ENCODE measurements around the gene UBR4. TPM values are rescaled to one million over a fixed set of nuclear protein-coding genes. Genes with fewer than 3 reads are reported as not detected.

The UBR4 gene
- total RNA-seq, 1 experiment from 2014 or later: 107 TPM

- ChIA-PET POLR2A (no interaction called here), RAD21 (ENCODE audit: low non-redundant PET in 1 of 2, low total read pairs in 2 of 2, uncharacterized antibody in 2 of 2, unreplicated experiment in 2 of 2) (no interaction called here), CTCF (interaction anchor here (1.6 kb wide), 1 partner anchor 207 kb away, joined by 6 read pairs; no protein-coding TSS in a partner anchor)
- Histone ChIP-seq H3K9me3 (ENCODE audit: control insufficient read depth in 1 of 2, insufficient read depth in 1 of 2, low read depth in 1 of 2, low read length in 2 of 2) (no peaks in the 10 kb centered on the region), H3K4me2 (ENCODE audit: low read length) (no peak overlapping the region), H3K4me3 (replicated peaks in 1 of 2; ENCODE audit: low read depth in 1 of 2, low read length in 2 of 2) (no peak overlapping the region), H3K9ac (ENCODE audit: low read length) (no peak overlapping the region), H3K27ac (ENCODE audit: low read depth, low read length) (no peak overlapping the region), H2AFZ (ENCODE audit: low read depth, low read length, poor library complexity, severe bottlenecking) (no peak overlapping the region), H3K9me2 (ENCODE audit: insufficient read depth) (no peaks in the 10 kb centered on the region), H4K20me1 (ENCODE audit: insufficient read depth) (no peaks in the 10 kb centered on the region), H3K79me2 (ENCODE audit: insufficient read depth, low read length) (no peaks in the 10 kb centered on the region), H3K27me3 (ENCODE audit: insufficient read depth, low read length) (no peaks in the 10 kb centered on the region), H3K4me1 (ENCODE audit: control insufficient read depth in 1 of 2, insufficient read depth in 2 of 2, low read length in 2 of 2) (no peaks in the 10 kb centered on the region), H3K36me3 (ENCODE audit: control insufficient read depth in 1 of 2, insufficient read depth in 2 of 2, low read length in 2 of 2) (peaks cover 66 to 83% of the 10 kb centered on the region in 2 experiments)
- intact Hi-C loops (cut with micrococcal nuclease): no loop called here
- no TSS peak for BruUV-seq (replicated peaks)
- DNase-seq (ENCODE audit: low read depth, low spot score): no peak
- ATAC-seq: no peak
- TF ChIP-seq EZH2phosphoT487 (IDR thresholded peaks at IDR 0.05; ENCODE audit: borderline replicate concordance): no peak
- no peak for TF ChIP-seq EZH2 (IDR thresholded peaks at IDR 0.05)
- TF ChIP-seq ATF3 (IDR thresholded peaks at IDR 0.05): no peak
- no peak for TF ChIP-seq RAD21 (IDR thresholded peaks at IDR 0.05; ENCODE audit: low read depth)
Measured at GRCh38 chr1:19091196-19091953, 118.7 kb downstream of the UBR4 start.

- Histone ChIP-seq H3K27ac (ENCODE audit: low read depth, low read length) (no peak overlapping the region), H3K79me2 (ENCODE audit: insufficient read depth, low read length) (no peaks in the 10 kb centered on the region), H3K9me3 (ENCODE audit: control insufficient read depth in 1 of 2, insufficient read depth in 1 of 2, low read depth in 1 of 2, low read length in 2 of 2) (no peaks in the 10 kb centered on the region), H3K4me3 (replicated peaks in 1 of 2; ENCODE audit: low read depth in 1 of 2, low read length in 2 of 2) (no peak overlapping the region), H3K9me2 (ENCODE audit: insufficient read depth) (no peaks in the 10 kb centered on the region), H3K4me1 (ENCODE audit: control insufficient read depth in 1 of 2, insufficient read depth in 2 of 2, low read length in 2 of 2) (no peaks in the 10 kb centered on the region), H3K9ac (ENCODE audit: low read length) (no peak overlapping the region), H2AFZ (ENCODE audit: low read depth, low read length, poor library complexity, severe bottlenecking) (no peak overlapping the region), H3K27me3 (ENCODE audit: insufficient read depth, low read length) (no peaks in the 10 kb centered on the region), H3K36me3 (ENCODE audit: control insufficient read depth in 1 of 2, insufficient read depth in 2 of 2, low read length in 2 of 2) (peaks cover 59 to 75% of the 10 kb centered on the region in 2 experiments), H4K20me1 (ENCODE audit: insufficient read depth) (no peaks in the 10 kb centered on the region), H3K4me2 (ENCODE audit: low read length) (no peak overlapping the region)
- ChIA-PET POLR2A (no interaction called here), RAD21 (ENCODE audit: low non-redundant PET in 1 of 2, low total read pairs in 2 of 2, uncharacterized antibody in 2 of 2, unreplicated experiment in 2 of 2) (no interaction called here), CTCF (interaction anchor here (0.8 kb wide), 1 partner anchor 187 kb away, joined by 3 read pairs; the partner anchor contains the start of gene ALDH4A1)
- no peak for DNase-seq (ENCODE audit: low read depth, low spot score)
- no peak for ATAC-seq
- no TSS peak for BruUV-seq (replicated peaks)
- intact Hi-C loops (cut with micrococcal nuclease): no loop called here
- TF ChIP-seq RAD21 (IDR thresholded peaks at IDR 0.05; ENCODE audit: low read depth): no peak
- no peak for TF ChIP-seq EGR1 (IDR thresholded peaks at IDR 0.05; ENCODE audit: low read depth)
- TF ChIP-seq ZFX (IDR thresholded peaks at IDR 0.05): no peak
- TF ChIP-seq ZNF274 (IDR thresholded peaks at IDR 0.05; ENCODE audit: low read depth, low read length): no peak
- no peak for TF ChIP-seq JUND (IDR thresholded peaks at IDR 0.05)
- TF ChIP-seq ATF3 (IDR thresholded peaks at IDR 0.05): no peak
- no peak for TF ChIP-seq EZH2 (IDR thresholded peaks at IDR 0.05)
- TF ChIP-seq CEBPB (IDR thresholded peaks at IDR 0.05; ENCODE audit: low read depth): no peak
- TF ChIP-seq POLR2A (IDR thresholded peaks at IDR 0.05; ENCODE audit: borderline replicate concordance, extremely low read depth, insufficient read depth, insufficient read length): no peak
- TF ChIP-seq POLR2AphosphoS5 (IDR thresholded peaks at IDR 0.05; ENCODE audit: low read depth, low read length): no peak
- no peak for TF ChIP-seq SRF (IDR thresholded peaks at IDR 0.05; ENCODE audit: low read depth)
- no peak for TF ChIP-seq EZH2phosphoT487 (IDR thresholded peaks at IDR 0.05; ENCODE audit: borderline replicate concordance)
- no peak for TF ChIP-seq CTCF (IDR thresholded peaks at IDR 0.05 in 2 of 3, conservative IDR thresholded peaks at IDR 0.05 in 1 of 3; ENCODE audit: borderline replicate concordance in 1 of 3, insufficient read depth in 1 of 3, low read depth in 2 of 3, low read length in 2 of 3)
- TF ChIP-seq REST (IDR thresholded peaks at IDR 0.05; ENCODE audit: low read depth): no peak
Measured at GRCh38 chr1:19089524-19089923, 120.5 kb downstream of the UBR4 start.

All from HCT116 (cell line).